NCI-H2227 (cell line): Measurements from ENCODE around the gene ZNF821.
"Not testable (repeated sequence)": the region's sequence is repeated elsewhere in the genome, so short reads cannot be mapped to it uniquely, and the experiment has no call there.

Source experiments
- DNase-seq: peaks from one replicate; lab custom pipeline; 2025; ENCODE audit not compliant: unreplicated experiment; lab: John Stamatoyannopoulos, UW

Gene ZNF821

DNA sequence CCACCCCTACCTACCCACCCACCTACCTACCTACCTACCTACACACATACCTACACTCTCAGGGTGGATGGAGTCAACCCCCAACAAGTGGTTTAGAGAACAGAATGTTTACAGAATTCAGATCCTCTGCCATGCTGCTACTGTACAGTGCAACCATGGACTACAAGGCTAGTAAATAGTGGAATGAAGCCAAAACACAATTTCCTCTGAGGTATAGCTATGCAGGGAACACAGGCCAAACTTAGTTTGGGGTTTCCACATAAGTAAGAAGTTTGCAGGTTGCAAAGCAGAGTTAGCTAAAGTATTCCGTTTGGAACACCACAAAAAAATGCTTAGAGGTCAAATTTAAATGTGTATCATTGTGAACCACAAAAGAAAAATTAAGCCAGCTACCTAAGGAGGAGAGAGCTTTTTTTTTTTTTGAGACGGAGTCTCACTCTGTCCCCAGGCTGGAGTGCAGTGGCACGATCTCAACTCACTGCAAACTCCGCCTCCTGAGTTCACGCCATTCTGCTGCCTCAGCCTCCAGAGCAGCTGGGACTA, 72.7 kb downstream of the ZNF821 start:
- no peak for DNase-seq

DNA sequence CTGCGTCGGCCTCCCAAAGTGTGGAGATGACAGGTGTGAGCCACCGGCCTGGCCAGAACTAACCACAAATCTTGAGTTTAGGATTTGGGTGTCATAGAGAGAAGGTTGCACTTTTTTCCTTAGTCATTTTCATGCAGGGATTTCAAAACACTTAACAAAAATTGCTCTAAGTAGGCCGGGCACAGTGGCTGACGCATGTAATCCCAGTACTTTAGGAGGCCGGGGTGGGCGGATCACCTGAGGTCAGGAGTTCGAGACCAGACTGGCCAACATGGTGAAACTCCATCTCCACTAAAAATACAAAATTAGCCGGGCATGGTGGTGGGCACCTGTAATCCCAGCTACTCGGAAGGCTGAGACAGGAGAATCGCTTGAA, 73.8 kb downstream of the ZNF821 start:
- DNase-seq, result not testable (repeated sequence)
